Endodermal cell (in vitro differentiated cells): ENCODE data around the gene SACS. TPM values are rescaled to one million over a fixed set of nuclear protein-coding genes. Genes with fewer than 3 reads are reported as not detected.

Experiments
- DNase-seq: peaks from one replicate; pipeline ENCODE4 v3.0.0-alpha.2; 2017
- H3K27ac ChIP-seq: 2 replicates; pipeline ENCODE4 v1.5.1; 2013; ENCODE audit warnings: mild to moderate bottlenecking, low read depth, low read length, moderate library complexity
- H3K27me3 ChIP-seq: 2 replicates; pipeline ENCODE4 v1.6.1; 2013; ENCODE audit warnings: mild to moderate bottlenecking, low read length, moderate library complexity; ENCODE audit not compliant: insufficient read depth, control insufficient read depth, poor library complexity, severe bottlenecking
- H3K36me3 ChIP-seq: 2 replicates; pipeline ENCODE4 v1.7.0; 2013; ENCODE audit warnings: mild to moderate bottlenecking, low read length, moderate library complexity; ENCODE audit not compliant: control insufficient read depth, insufficient read depth
- H3K4me1 ChIP-seq: one replicate; pipeline ENCODE4 v1.7.0; 2013; ENCODE audit warnings: low read length; ENCODE audit not compliant: control insufficient read depth, insufficient read depth
- H3K4me3 ChIP-seq: 2 replicates; pipeline ENCODE4 v1.5.1; 2013; ENCODE audit warnings: mild to moderate bottlenecking, low read length, moderate library complexity
- H3K9ac ChIP-seq: 2 replicates; pipeline ENCODE4 v1.6.1; 2013; ENCODE audit warnings: mild to moderate bottlenecking, low read length, moderate library complexity; ENCODE audit not compliant: poor library complexity, severe bottlenecking; ENCODE audit errors: extremely low read depth
- H3K9me3 ChIP-seq: 2 replicates; pipeline ENCODE4 v1.6.1; 2013; ENCODE audit warnings: mild to moderate bottlenecking, low read length, moderate library complexity; ENCODE audit not compliant: control insufficient read depth
- H3K27ac Mint-ChIP-seq: 2 replicates; pipeline ENCODE4 v1.8.0; 2020; ENCODE audit warnings: mixed read lengths
- H3K27me3 Mint-ChIP-seq: 2 replicates; pipeline ENCODE4 v1.8.0; 2021; ENCODE audit warnings: mild to moderate bottlenecking, mixed read lengths; ENCODE audit not compliant: insufficient read depth
- H3K36me3 Mint-ChIP-seq: 2 replicates; pipeline ENCODE4 v1.8.0; 2020; ENCODE audit warnings: low read depth, mixed read lengths
- H3K4me1 Mint-ChIP-seq: 2 replicates; pipeline ENCODE4 v1.8.0; 2020; ENCODE audit warnings: mixed read lengths
- H3K4me3 Mint-ChIP-seq: 2 replicates; pipeline ENCODE4 v1.8.0; 2020; ENCODE audit warnings: mild to moderate bottlenecking, moderate library complexity, mixed read lengths
- H3K9me3 Mint-ChIP-seq: 2 replicates; pipeline ENCODE4 v1.8.0; 2020; ENCODE audit warnings: mild to moderate bottlenecking, mixed read lengths
- CTCF ChIP-seq: fragments of 200-600 bp; sonication (generic); conservative IDR thresholded peaks from 2 replicates; pipeline ENCODE4 v1.5.0; 2021; ENCODE audit warnings: antibody characterized with exemption, mild to moderate bottlenecking
- WGBS, 2 experiments: methylation state at CpG; one replicate each; pipeline versions ENCODE4 v1.1.5 to v1.1.7; 2013; ENCODE audit warnings: missing lambda C conversion rate in 2 of 2, mixed read lengths in 1 of 2; ENCODE audit not compliant: insufficient coverage in 1 of 2, insufficient read length in 1 of 2; 5-methylcytosine and 5-hydroxymethylcytosine counted together
- total RNA-seq, 2 donors: library from RNA; stranded (reverse); fragmentation: NEBNext Ultra II Directional in 1 of 2; extraction: Animal tissue kit (Norgen Biotek cat#: 25700) in 1 of 2; gene quantifications; 2 replicates in 1 of 2; 3 replicates in 1 of 2; pipeline ENCODE4 v1.2.1, GENCODE V29; 2021

The SACS gene
- total RNA-seq, 2 donors from 2014 or later = 17.6 to 22.3 TPM

- peaks cover 2% of the 10 kb centered on the region for H3K9me3 Mint-ChIP-seq
- WGBS, 2 experiments = 89 to 98% methylated on average over 5 to 6 of the region's 6 CpGs
- DNase-seq = no peak
- H3K4me3 Mint-ChIP-seq = no peak overlapping the region
- no peak overlapping the region for H3K27ac Mint-ChIP-seq
- H3K36me3 ChIP-seq = no peaks in the 10 kb centered on the region
- no peaks in the 10 kb centered on the region for H3K27me3 Mint-ChIP-seq
- no peaks in the 10 kb centered on the region for H3K4me1 ChIP-seq
- H3K36me3 Mint-ChIP-seq = no peaks in the 10 kb centered on the region
- no peak overlapping the region for H3K9ac ChIP-seq
- TF ChIP-seq CTCF = no peak
- H3K9me3 ChIP-seq = no peaks in the 10 kb centered on the region
- no peaks in the 10 kb centered on the region for H3K27me3 ChIP-seq
- no peak overlapping the region for H3K4me3 ChIP-seq
- H3K27ac ChIP-seq = no peak overlapping the region
- H3K4me1 Mint-ChIP-seq = peaks cover 3% of the 10 kb centered on the region
These were observed 50.4 kb downstream of the SACS start for GRCh38 chr13:23383151-23383550.

GRCh38 chr13:23381866-23382265 is 51.6 kb downstream of the SACS start:
- no peak for DNase-seq
- H3K9me3 Mint-ChIP-seq = no peaks in the 10 kb centered on the region
- Histone ChIP-seq H3K27ac (no peak overlapping the region), H3K4me1 (no peaks in the 10 kb centered on the region), H3K36me3 (no peaks in the 10 kb centered on the region), H3K27me3 (no peaks in the 10 kb centered on the region), H3K9ac (no peak overlapping the region), H3K9me3 (no peaks in the 10 kb centered on the region), H3K4me3 (no peak overlapping the region)
- H3K4me1 Mint-ChIP-seq = peaks cover 3% of the 10 kb centered on the region
- H3K27me3 Mint-ChIP-seq = no peaks in the 10 kb centered on the region
- WGBS, 2 experiments = 90 to 91% methylated on average over 6 of the region's 6 CpGs
- no peak for TF ChIP-seq CTCF
- no peaks in the 10 kb centered on the region for H3K36me3 Mint-ChIP-seq
- no peak overlapping the region for H3K4me3 Mint-ChIP-seq
- no peak overlapping the region for H3K27ac Mint-ChIP-seq

- Histone ChIP-seq H3K27me3 (no peaks in the 10 kb centered on the region), H3K4me3 (no peak overlapping the region), H3K36me3 (no peaks in the 10 kb centered on the region), H3K27ac (no peak overlapping the region), H3K9me3 (no peaks in the 10 kb centered on the region), H3K9ac (no peak overlapping the region), H3K4me1 (no peaks in the 10 kb centered on the region)
- no peak for DNase-seq
- Mint-ChIP-seq H3K27ac (no peak overlapping the region), H3K36me3 (no peaks in the 10 kb centered on the region), H3K9me3 (no peaks in the 10 kb centered on the region), H3K4me3 (no peak overlapping the region), H3K27me3 (no peaks in the 10 kb centered on the region), H3K4me1 (peaks cover 3% of the 10 kb centered on the region)
- TF ChIP-seq CTCF = no peak
- 84 to 87% methylated on average over 2 to 5 of the region's 5 CpGs for WGBS, 2 experiments
These were observed 53.0 kb downstream of the SACS start for GRCh38 chr13:23380534-23380933.
